HAP-1 (cell line): Measurements from ENCODE around the gene SHROOM3.
"Not testable (repeated sequence)": the region's sequence is repeated elsewhere in the genome, so short reads cannot be mapped to it uniquely, and the experiment has no call there.

Source experiments
- DNase-seq, 2 experiments: peaks; one replicate each; pipeline ENCODE4 v3.0.0-alpha.2; 2016 to 2020; ENCODE audit warnings: low spot score in 2 of 2
- H3K27me3 ChIP-seq: fragments of 250-450 bp; sonication (Bioruptor Pico); 2 replicates; pipeline ENCODE4 v1.5.1; 2020; ENCODE audit warnings: low read depth, mild to moderate bottlenecking, moderate library complexity
- H3K36me3 ChIP-seq: fragments of 250-450 bp; sonication (Bioruptor Pico); replicated peaks from 2 replicates; pipeline ENCODE4 v1.5.1; 2020; ENCODE audit warnings: mild to moderate bottlenecking
- H3K4me1 ChIP-seq: fragments of 250-450 bp; sonication (Bioruptor Pico); 2 replicates; pipeline ENCODE4 v1.5.1; 2020; ENCODE audit warnings: mild to moderate bottlenecking
- H3K4me3 ChIP-seq: fragments of 250-450 bp; sonication (Bioruptor Pico); 2 replicates; pipeline ENCODE4 v1.5.1; 2020; ENCODE audit warnings: mild to moderate bottlenecking, moderate library complexity
- H3K9me3 ChIP-seq: fragments of 250-450 bp; sonication (Bioruptor Pico); 2 replicates; pipeline ENCODE4 v1.5.1; 2020; ENCODE audit warnings: mild to moderate bottlenecking, moderate library complexity
- in situ Hi-C: fragments of 300-500 bp; cut with MboI; formaldehyde crosslinking; loops from 3 replicates; pipeline ENCODE4 v1.14.3; 2020; ENCODE audit warnings: low sequenced_read_pairs, inconsistent platforms, mixed read lengths

The SHROOM3 gene

GRCh38 chr4:76434901-76435527 is at the start of gene SHROOM3:
Gene SHROOM3, plus strand, starts transcription at chr4:76435229. Its CDS starts 824 bp downstream, at chr4:76436053.
- peak; percentile 76 to 88 for DNase-seq
- Histone ChIP-seq H3K4me1 (peaks cover 35% of the 10 kb centered on the region), H3K4me3 (peak within 1 kb of the TSS; percentile 37), H3K27me3 (no peaks in the 10 kb centered on the region), H3K9me3 (no peaks in the 10 kb centered on the region; the same call in 1 of the 2 replicates), H3K36me3 (no peaks in the 10 kb centered on the region)
- in situ Hi-C loops = loop anchor here (5.0 kb wide), 2 partner anchors 57 to 322 kb away; no protein-coding TSS in a partner anchor

GRCh38 chr4:76385974-76386373 is 49.1 kb upstream of the SHROOM3 start:
- H3K27me3 ChIP-seq = no peaks in the 10 kb centered on the region
- no peak overlapping the region for H3K4me3 ChIP-seq
- no peak for DNase-seq
- no peaks in the 10 kb centered on the region for H3K4me1 ChIP-seq
- H3K36me3 ChIP-seq = no peaks in the 10 kb centered on the region
- peaks cover 4% of the 10 kb centered on the region; the same call in 1 of the 2 replicates for H3K9me3 ChIP-seq
- in situ Hi-C loops = no loop called here

GRCh38 chr4:76386566-76387305 is 48.3 kb upstream of the SHROOM3 start:
- Histone ChIP-seq H3K9me3 (no peaks in the 10 kb centered on the region; the same call in 1 of the 2 replicates), H3K27me3 (no peaks in the 10 kb centered on the region), H3K4me1 (no peaks in the 10 kb centered on the region), H3K36me3 (no peaks in the 10 kb centered on the region), H3K4me3 (no peak overlapping the region)
- in situ Hi-C loops = no loop called here
- no peak for DNase-seq

- no peak for DNase-seq
- no peak overlapping the region for H3K4me3 ChIP-seq
- no peaks in the 10 kb centered on the region for H3K27me3 ChIP-seq
- peaks cover 3% of the 10 kb centered on the region for H3K9me3 ChIP-seq
- in situ Hi-C loops = no loop called here
- no peaks in the 10 kb centered on the region for H3K36me3 ChIP-seq
- H3K4me1 ChIP-seq = no peaks in the 10 kb centered on the region
Observed at GRCh38 chr4:76388160-76388908, 46.7 kb upstream of the SHROOM3 start.

- in situ Hi-C loops = no loop called here
- DNase-seq = no peak
- Histone ChIP-seq H3K4me3 (no peak overlapping the region), H3K36me3 (no peaks in the 10 kb centered on the region), H3K9me3 (no peaks in the 10 kb centered on the region), H3K4me1 (peaks cover 12% of the 10 kb centered on the region), H3K27me3 (no peaks in the 10 kb centered on the region; the same call in 1 of the 2 replicates)
Observed at GRCh38 chr4:76401654-76402053, 33.4 kb upstream of the SHROOM3 start.

- Histone ChIP-seq H3K4me1 (peaks cover 20% of the 10 kb centered on the region), H3K27me3 (no peaks in the 10 kb centered on the region; the same call in 1 of the 2 replicates), H3K4me3 (no peak overlapping the region), H3K9me3 (no peaks in the 10 kb centered on the region), H3K36me3 (no peaks in the 10 kb centered on the region)
- in situ Hi-C loops = no loop called here
- DNase-seq = no peak
Observed at GRCh38 chr4:76406081-76406480, 28.9 kb upstream of the SHROOM3 start.

GRCh38 chr4:76407440-76408119 is 27.4 kb upstream of the SHROOM3 start:
- in situ Hi-C loops = no loop called here
- peaks cover 31% of the 10 kb centered on the region for H3K4me1 ChIP-seq
- H3K27me3 ChIP-seq = no peaks in the 10 kb centered on the region; the same call in 1 of the 2 replicates
- no peaks in the 10 kb centered on the region for H3K9me3 ChIP-seq
- no peaks in the 10 kb centered on the region for H3K36me3 ChIP-seq
- H3K4me3 ChIP-seq = no peak overlapping the region
- no peak for DNase-seq

GRCh38 chr4:76410636-76411035 is 24.4 kb upstream of the SHROOM3 start:
- Histone ChIP-seq H3K4me1 (peaks cover 27% of the 10 kb centered on the region), H3K9me3 (no peaks in the 10 kb centered on the region), H3K4me3 (no peak overlapping the region), H3K36me3 (no peaks in the 10 kb centered on the region), H3K27me3 (no peaks in the 10 kb centered on the region)
- in situ Hi-C loops = no loop called here
- peak in 1 of 2 experiments; percentile 28 for DNase-seq

- H3K36me3 ChIP-seq = no peaks in the 10 kb centered on the region
- no peaks in the 10 kb centered on the region for H3K27me3 ChIP-seq
- in situ Hi-C loops = no loop called here
- no peaks in the 10 kb centered on the region for H3K9me3 ChIP-seq
- no peaks in the 10 kb centered on the region for H3K4me1 ChIP-seq
- DNase-seq = no peak
- H3K4me3 ChIP-seq = no peak overlapping the region
Observed at GRCh38 chr4:76420188-76420761, 14.8 kb upstream of the SHROOM3 start.

- in situ Hi-C loops = no loop called here
- no peak for DNase-seq
- Histone ChIP-seq H3K9me3 (no peaks in the 10 kb centered on the region), H3K36me3 (no peaks in the 10 kb centered on the region), H3K27me3 (no peaks in the 10 kb centered on the region), H3K4me1 (no peaks in the 10 kb centered on the region), H3K4me3 (no peak within 1 kb of the TSS)
Observed at GRCh38 chr4:76420762-76421581, 14.1 kb upstream of the SHROOM3 start, which contains the start of gene CCDC158. Gene CCDC158, minus strand, starts transcription at chr4:76421141. Its CDS starts 17,934 bp downstream, at chr4:76403207.

- H3K9me3 ChIP-seq, H3K27me3 ChIP-seq, H3K4me1 ChIP-seq, DNase-seq, H3K36me3 ChIP-seq, H3K4me3 ChIP-seq, in situ Hi-C loops: not testable (repeated sequence)
Observed at GRCh38 chr4:76423159-76423558, 11.9 kb upstream of the SHROOM3 start.

- Histone ChIP-seq H3K4me1 (peaks cover 13% of the 10 kb centered on the region), H3K36me3 (no peaks in the 10 kb centered on the region), H3K4me3 (no peak overlapping the region), H3K9me3 (no peaks in the 10 kb centered on the region), H3K27me3 (no peaks in the 10 kb centered on the region)
- in situ Hi-C loops = no loop called here
- no peak for DNase-seq
Observed at GRCh38 chr4:76426272-76426671, 8.8 kb upstream of the SHROOM3 start.
